HG03039 (cell line): ENCODE results near the gene ZNF385D.

Source experiments
- ATAC-seq: cut with Tn5 transposase; IDR thresholded peaks from one replicate; pipeline ENCODE4 v1.9.1; 2021; ENCODE audit warnings: mild to moderate bottlenecking, moderate library complexity; ENCODE audit not compliant: unreplicated experiment

Gene ZNF385D, protein sequence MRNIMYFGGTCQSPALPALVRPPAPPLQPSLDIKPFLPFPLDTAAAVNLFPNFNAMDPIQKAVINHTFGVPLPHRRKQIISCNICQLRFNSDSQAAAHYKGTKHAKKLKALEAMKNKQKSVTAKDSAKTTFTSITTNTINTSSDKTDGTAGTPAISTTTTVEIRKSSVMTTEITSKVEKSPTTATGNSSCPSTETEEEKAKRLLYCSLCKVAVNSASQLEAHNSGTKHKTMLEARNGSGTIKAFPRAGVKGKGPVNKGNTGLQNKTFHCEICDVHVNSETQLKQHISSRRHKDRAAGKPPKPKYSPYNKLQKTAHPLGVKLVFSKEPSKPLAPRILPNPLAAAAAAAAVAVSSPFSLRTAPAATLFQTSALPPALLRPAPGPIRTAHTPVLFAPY

DNA sequence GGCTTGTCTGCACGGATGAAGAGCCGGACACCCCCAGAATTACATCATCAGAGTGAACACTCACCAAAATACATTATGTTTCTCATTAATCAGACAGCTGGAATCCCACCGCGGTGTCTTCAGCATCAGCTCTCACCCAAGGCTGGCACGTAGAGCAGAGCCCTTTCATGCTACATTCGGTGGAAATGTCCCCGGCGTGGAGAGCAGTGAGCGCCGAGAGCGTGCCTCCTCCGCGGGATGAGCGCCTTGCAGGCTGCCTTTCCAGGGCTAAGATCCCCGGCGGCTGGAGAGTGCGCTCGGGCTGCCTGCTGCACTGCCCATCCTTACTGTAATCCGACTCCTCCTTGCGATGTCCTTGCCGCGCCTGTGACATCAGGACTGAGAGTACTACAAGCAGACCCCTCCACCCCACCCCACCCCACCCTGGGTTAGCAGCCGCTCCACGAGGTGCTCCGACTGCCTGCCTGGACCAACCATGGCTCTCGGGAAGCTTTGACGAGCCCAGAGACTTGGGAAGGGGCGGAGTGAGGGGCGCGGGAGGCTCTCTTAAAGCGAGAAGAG, at the start of gene ZNF385D:
TSS of gene ZNF385D (minus strand) at position 380 of the 561 bp plus-strand sequence. CDS start at position 86, 294 bp downstream.
- no peak for ATAC-seq

DNA sequence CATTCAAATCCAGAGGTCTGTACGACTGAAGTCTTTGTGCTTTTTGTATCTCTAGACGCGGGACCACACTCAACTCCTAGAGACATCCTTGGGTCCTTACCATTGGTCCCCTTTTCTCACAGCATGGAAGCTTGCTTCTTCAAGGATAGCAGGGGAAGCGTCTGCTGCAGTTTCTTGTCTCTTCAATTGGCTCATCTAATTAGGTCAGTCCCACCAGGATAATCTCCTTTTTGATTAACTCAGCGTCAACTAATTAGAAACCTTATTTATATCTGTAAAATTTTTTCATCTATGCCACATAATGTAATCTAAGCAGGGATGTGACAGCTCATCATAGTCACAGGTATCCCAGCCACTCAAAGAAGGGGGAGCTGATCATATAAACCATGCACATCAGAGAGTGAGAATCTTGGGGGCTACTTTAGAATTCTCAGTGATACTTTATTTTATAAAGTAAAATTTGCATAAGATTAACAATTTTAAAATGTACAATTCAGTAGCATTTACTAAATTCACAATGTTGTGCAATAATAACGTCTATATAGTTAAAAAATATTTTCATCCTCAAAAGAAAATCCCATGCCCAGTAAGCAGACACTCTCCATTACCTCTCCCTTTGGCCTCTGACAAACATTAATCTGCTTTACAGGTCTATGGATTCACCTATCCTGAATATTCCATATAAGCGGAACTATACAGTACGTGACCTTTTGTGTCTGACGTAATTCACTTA, 47.5 kb upstream of the ZNF385D start:
- ATAC-seq: no peak

DNA sequence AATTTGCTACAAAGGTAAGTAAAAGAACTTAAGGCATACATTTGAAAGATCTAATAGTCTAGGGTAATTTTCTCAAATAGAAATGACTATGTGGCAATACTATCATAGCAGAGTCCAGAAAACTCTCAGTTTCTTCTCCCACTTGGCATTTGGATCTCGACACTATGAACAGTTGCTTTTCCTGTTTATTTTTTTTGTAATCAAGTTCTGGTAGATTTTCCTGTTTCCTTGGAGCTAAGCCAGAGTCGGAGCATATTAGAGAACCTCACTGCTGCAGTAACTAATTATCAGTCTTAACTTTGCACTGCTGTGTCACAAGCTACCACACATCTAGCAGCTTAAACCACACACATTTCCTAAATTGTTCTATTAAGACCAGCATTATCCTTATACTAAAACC, 44.9 kb upstream of the ZNF385D start:
- no peak for ATAC-seq

DNA sequence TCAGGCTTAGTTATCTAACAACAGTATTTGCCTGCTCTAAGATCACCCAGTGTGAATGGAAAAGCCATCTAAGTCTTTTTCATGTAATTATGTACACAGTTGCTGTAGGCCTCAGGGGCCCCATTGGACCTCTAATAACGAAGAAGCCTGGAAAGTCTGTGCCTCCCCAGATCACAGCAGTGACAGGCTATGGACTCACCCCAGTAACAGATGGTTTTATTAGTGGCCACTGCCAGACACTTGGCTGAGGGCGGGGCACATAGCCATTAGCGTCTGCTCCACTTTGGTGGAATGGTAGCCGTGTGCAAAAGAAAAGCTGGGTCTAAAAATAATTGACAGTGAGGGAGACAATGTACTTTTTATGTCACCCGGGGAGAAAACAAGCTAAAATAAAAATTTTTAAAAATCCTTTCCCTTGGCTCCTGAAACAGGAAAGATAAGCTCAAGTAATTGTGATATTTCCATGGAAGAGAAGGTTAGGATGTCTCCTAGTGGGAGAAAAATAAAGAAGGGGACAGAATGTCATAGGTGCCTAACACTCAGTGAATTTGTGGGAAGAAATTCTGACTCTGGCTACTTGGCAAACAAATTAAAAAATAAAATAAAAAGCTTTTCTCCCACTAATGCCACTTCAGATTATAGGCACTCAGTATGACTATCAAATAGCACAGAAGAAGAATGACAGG, 44.3 kb upstream of the ZNF385D start:
- ATAC-seq: no peak

DNA sequence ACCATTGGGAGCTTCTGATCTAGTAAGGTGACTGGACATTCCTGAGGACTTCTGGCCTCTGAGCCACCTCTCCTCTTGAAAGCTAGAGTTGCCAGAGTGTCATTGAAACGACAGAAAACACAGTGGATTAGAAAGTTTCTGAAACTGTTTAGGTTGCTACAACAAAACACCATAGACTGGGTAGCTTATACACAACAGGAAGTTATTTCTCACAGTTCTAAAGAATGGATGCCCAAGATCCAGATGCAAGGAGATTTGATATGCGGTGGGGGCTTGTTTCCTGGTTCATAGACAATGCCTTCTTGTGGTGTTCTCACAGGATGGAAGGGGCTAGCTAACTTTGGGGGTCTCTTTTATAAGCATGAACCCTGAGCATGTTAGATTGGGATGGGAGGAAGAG, 43.3 kb upstream of the ZNF385D start:
- ATAC-seq: no peak

DNA sequence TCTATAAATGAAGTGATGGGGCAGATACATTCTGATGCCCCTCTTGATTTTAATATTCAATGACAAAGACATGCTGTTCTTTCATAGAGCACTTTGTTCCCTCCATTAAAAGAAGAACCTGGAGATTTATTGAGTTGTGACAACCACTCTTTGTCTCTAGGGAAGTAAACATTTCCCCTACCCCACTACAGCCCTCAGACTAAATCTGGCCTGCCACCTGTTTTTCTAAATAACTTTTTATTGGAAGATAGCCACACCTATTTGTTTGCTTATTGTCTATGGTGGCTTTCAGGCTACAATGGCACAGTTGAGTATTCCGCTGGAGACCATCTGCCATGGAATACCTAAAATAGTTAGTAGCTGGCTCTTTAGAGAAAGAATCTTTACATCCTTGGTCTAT, 41.2 kb upstream of the ZNF385D start:
- no peak for ATAC-seq

DNA sequence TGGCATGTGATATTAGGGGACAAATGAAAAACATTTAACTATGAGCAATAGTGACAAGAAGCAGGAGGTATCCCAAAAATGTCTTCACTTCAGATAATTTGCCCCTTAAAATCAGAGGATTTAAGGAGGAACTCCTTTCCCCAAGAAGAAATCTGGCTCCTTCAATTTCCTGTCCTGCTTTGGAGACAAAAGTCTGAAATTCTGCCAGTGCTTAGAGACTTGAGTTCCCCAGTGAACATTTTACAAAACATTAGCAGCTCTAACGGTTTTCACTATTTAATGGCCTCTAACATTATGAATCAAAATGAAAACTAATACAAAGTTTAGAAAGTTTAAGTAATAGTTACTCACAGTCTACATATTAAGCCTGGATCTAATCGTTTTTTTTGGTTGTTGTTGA, 40.3 kb upstream of the ZNF385D start:
- ATAC-seq: no peak

DNA sequence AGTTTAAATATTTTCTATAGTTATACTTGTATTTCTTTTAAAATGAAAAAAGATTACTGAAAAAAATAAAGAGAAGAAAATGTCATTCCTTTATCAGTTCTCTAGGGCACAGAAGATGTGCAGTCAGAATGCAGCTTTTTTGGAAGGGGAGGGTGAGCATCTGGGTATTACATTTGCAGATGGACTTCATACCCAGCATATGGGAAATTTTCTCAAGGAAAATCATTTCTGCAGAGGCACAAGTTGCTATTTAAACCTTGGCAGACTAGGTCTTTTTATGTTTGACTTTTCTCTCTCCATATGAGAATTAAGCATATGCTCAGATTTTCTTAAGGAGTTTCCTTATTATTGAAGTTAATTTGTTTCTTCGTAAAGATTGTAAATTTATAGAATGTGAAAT, 39.5 kb upstream of the ZNF385D start:
- no peak for ATAC-seq

DNA sequence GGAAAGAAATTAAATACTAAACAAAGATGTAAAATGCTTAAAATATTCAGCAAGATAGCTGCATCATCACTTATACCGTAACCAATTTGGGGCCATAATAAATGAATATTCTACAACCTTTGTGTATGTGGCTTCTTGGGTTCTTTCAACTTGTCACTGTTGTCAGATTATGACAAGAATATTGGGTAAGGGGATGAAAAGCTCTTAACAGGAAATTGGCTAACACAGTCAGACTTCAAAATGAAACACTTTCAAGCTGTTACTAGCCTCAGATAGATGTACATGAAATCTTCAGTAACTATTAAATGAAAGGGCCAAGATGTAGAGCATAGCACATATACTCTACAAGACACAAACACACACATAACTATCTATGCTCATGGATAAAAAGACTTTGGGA, 38.7 kb upstream of the ZNF385D start:
- no peak for ATAC-seq

DNA sequence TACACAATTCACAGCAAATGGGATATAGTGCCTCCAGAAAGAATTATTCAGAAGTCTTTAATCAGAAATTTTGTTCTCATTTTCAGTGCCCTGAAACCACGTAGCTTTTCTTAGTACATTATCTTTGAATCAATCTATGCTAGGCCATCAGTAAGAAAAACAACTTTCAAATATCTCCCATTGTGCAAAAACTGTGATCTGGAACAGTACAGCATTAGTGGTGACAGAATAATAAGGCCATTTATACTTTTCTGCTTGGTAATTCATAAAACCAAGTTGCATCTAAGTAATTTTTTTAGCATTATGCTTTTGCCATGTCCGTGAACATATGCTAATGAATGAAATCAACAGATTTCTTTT, 35.4 kb upstream of the ZNF385D start:
- ATAC-seq: no peak

DNA sequence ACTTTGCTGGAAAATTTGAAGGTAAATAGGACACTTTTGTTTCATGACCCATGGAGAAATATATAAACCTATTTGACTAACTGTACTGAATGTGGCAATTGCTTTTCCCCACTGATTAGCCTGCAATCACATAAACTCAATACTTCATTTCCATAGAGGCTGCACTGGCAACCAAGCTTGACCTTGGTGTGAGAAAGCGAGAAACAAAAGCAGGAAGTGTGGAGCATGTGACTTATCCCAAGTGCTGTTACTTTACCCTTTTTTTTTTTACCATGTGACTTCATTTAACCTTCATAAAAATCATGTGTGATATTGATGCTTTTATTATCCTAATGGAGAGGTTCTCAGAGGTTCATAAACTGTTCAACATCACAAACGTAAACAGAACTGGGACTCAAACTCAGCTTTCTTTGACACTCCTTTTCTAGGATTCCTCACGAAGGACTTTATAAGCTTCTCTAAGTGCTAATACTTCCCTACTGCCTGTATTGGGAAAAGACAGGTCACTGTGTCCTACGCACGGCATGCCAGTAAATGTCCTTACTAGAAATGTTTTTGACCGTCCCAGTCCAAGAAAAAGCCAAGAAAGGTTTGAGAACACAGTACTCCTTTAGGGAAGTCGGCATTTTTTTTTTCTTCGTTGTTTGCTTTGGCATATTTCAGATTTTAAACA, 34.9 kb upstream of the ZNF385D start:
- ATAC-seq: no peak

DNA sequence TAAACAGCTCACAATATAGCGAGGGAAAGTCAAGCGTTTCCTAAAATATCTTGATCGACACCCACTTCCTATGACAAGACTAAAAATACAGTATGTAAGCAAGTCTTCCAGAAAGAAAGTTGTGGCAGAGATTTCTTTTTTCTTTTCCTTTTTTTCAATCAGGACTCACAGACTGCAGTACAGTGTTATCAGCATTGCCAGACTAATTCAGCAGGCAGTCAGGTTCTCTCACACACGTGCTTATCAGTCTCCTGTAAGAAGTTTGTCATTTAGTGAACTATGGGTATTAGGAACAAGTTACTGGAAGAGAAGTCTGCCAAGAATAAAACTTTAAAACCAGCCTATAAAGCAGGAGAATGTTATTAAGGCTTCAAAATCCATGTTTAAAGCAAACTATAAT, 32.8 kb upstream of the ZNF385D start:
- ATAC-seq: no peak

DNA sequence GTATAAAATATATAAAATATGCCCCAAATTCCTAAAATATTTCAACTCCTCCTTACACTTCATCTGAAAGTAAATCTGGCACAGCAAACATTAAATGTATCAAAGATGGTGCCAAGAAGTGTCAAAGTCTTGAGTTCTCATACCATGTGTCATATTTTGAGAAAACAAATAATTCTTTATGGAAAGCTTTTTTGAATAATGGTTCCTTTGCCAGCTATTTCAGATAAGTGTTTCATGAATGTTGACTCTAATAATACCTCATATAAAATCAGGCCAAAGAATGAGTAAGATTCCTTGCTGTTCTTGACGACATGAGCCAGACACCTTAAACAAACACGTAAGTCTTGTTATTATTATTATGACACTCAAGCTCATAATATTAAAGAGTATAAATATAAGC, 30.3 kb upstream of the ZNF385D start:
- no peak for ATAC-seq

DNA sequence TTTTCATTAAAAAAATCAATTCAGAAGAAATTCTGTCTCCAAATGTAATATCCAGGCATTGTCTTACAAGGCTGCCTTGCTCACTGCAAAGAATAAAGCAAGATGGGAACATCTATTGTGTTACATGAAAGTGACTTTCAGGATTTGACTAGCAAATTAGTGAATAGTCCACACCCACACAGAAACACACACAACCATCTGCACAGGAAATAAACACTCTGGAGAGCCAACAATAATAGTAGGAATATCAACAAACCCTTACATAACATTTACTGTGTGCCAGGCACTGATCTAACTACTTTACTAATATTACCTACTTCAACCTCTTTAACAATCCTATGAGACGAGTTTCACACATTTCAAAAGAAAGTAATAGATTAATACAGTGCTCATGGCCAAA, 28.9 kb upstream of the ZNF385D start:
- ATAC-seq: no peak

DNA sequence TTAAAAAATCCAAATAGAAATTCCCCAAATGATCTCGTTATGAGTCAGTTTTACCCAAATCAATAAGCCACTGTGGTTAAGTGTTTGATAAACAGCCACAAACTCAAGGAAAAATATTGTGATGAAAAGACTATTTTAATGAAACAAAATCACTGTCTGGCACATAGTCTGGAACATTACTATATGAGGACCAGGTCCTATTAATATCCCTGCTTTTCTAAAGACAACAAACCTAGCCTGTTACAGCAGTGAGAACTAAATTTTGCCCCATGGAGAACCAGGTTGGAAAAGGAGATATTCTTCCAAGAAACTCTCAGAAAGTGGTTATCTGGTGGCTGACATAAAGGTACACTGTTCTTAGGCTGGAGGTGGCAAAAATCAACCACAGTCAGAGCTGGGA, 27.7 kb upstream of the ZNF385D start:
- ATAC-seq: no peak

DNA sequence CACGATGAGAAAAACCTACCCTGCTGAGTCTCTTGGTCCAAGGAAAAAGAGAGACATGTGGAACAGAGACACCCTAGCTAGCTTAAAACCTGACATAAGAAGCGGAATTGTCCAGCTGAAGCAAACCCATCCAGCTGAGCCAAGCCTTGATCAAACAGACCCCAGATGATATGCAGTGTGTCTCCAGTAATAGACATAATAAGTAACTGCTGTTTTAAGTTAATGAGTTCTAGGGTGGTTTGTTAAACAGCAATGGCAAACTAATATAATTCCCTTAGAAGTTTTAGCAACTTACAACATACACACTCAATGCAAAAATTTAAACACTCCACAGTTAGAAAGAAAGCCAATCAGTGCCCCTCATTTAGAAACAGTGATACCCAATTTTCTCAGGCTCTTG, 26.8 kb upstream of the ZNF385D start:
- no peak for ATAC-seq

DNA sequence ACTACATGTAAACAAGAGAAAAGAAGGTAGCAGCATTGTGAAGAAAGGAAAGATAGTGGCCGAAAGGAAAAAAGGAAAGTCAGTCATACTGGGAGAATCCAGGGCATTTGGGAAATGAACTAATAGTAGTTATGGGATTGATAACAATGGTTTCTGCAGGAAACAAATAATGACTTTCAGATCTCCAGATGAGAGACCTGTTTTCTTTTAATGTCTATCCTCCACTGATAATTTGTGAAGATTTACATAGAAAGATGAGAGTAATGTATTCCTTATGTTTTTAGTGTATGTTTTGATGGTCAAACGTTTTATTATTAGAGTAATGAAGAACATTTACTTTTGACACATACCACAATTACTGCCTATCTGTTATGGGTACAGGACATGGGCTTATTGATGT, 15.0 kb upstream of the ZNF385D start:
- ATAC-seq: no peak

DNA sequence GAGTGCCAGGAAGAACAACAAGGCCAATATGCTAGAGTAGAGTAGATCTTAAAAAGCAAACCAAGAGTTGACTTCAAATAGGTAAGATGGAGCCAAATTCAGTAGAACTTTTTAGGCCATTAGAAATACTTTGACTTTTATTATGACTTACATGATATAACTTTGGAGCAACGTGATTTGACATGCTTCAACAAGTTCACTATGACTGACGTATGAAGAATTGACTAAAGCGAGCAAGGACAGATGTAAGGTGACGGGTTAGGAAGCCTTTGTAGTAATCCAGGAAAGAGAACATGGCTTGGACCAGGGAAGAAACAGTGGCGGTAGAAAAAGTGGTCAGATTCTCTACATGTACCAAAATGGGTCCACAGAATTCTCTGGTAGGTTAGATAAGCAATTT, 4.9 kb upstream of the ZNF385D start:
- ATAC-seq: no peak

DNA sequence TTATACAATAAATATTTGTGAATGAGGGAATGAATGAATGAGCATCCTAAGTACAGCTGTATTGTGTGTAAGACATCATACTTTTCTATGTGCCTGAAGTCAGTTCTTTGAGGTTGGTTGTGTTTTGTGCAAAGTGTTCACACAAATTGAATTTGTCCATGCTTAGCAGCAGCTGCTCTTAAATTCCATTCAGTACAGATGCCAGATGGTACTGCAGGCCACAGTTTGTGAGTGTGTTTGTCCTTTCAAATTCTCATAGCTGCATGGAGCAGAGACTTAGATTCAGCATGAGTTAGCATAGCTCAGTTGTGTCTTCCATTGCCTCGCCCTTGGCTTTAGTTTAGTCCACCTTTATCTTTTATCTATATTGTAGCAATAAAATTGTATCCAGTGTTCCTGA, 3.8 kb upstream of the ZNF385D start:
- ATAC-seq: no peak

DNA sequence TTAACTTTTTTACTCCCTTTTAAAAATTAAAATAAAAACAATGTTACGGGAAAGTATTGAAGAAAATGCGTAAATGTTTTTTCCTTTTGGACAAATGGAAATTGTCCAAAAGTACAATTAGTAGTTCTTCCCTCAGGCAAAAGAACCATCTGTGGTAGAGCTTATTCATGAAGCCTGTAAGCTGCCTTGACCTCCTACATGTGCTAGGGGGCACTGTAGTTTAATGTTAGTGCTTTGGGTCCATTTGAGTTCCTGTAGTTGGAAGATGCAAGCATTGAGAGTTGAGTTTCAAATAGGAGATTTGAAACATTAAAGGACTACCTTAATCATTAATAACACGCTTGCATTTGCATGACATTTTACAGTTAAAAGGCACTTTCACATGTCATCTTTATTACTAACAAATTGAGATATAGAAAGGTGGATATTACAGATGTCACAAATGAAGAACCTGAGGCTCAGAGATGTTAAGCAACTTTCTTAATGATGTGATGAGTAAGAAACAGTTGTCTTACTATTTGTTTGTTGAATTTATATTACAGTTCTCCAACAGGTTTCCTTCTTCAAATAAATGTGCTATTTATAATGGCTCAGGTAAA, 1.8 kb upstream of the ZNF385D start:
- ATAC-seq: no peak

DNA sequence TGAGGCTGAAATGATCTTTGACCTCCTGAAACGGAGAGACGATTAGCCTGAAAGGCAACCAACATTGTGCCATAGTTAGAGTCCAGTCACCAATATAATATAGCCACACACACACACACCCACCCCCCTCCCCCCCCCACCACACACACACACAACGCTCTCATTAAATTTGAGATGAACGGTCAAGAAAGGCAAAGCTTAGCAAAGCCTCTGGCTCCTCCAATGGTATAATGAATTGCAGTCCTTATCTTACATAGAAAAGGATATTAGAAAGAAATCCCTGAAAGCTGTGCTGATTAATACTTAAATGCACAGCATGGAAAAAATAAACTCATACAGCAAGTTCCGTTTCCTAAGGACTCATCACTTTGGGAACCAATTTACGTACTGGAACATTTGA, 876 bp upstream of the ZNF385D start:
- ATAC-seq: no peak
